ENCODE data around the gene C7orf25. TPM values are rescaled to one million over a fixed set of nuclear protein-coding genes. Genes with fewer than 3 reads are reported as not detected.

The C7orf25 gene
- total and polyA plus RNA-seq, 12 donors: 2.6 to 10.4 (median 7.1) TPM

DNA sequence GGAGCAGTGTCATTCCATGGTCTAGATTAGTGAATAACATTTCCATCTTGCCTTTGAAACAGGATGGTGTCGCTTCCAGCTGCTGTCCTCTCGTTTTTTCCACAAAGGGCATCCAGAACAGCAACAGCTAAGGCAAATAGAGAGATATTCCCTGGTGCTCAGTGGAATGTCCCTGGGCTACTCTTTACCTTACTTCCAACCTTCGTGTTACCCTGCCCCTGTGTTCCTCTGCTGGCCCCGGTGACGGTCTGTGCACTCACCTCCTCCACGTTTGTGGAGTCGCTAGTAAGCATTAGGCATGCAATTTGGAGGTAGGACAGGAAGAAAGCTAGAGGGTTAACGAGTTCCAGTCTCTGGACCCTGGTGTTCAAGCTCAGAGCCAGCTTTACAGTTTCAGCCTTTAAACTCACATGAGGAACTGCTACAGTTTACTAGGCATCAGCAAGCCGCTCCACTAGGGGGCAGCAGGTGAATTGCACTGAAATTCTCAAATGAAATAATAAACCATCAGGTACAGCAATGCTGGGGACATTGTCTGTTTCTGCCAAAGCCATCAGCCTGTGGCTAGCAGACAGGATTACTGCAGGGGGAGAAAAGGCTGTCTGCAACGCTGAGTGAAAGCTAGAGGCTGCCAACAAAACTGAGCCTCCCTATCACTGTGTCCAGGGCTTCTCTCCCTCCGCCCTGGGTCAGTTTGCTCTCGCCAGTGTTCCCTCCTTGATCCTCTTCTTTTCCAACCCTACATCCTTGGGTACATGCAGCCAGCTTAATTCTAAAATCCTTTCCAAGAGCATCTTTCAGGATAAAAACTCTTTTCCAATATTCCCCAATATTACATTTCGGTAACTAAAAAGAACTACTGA, 29.3 kb upstream of the C7orf25 start:
- Histone ChIP-seq H3K27ac (no peak overlapping the region), H3K27me3 (no peaks in the 10 kb centered on the region), H3K4me1 (replicated peaks in 1 of 2) (no peaks in the 10 kb centered on the region), H3K36me3 (replicated peaks in 1 of 2) (peaks cover 0 to 27% of the 10 kb centered on the region in 2 donors), H3K9me3 (replicated peaks in 1 of 3) (no peaks in the 10 kb centered on the region), H3K4me3 (no peak overlapping the region)
- peak; percentile 78 to 96 (median 83) for DNase-seq
- WGBS, 4 donors: 51 to 57% (median 54%) methylated on average over 12 to 13 of the region's 13 CpGs
- TF ChIP-seq POLR2A (IDR thresholded peaks at IDR 0.05): no peak
- TF ChIP-seq, protein P1, sequence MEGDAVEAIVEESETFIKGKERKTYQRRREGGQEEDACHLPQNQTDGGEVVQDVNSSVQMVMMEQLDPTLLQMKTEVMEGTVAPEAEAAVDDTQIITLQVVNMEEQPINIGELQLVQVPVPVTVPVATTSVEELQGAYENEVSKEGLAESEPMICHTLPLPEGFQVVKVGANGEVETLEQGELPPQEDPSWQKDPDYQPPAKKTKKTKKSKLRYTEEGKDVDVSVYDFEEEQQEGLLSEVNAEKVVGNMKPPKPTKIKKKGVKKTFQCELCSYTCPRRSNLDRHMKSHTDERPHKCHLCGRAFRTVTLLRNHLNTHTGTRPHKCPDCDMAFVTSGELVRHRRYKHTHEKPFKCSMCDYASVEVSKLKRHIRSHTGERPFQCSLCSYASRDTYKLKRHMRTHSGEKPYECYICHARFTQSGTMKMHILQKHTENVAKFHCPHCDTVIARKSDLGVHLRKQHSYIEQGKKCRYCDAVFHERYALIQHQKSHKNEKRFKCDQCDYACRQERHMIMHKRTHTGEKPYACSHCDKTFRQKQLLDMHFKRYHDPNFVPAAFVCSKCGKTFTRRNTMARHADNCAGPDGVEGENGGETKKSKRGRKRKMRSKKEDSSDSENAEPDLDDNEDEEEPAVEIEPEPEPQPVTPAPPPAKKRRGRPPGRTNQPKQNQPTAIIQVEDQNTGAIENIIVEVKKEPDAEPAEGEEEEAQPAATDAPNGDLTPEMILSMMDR (IDR thresholded peaks at IDR 0.05): peak; percentile 84 to 92 (median 87)
- intact Hi-C loops (cut with DNase I): loop anchor here (5.0 kb wide), 2 partner anchors 166 to 321 kb away; no protein-coding TSS in a partner anchor

- Histone ChIP-seq H3K36me3 (replicated peaks in 1 of 2) (peaks cover 0 to 39% of the 10 kb centered on the region in 2 donors), H3K9me3 (replicated peaks in 1 of 3) (no peaks in the 10 kb centered on the region), H3K4me1 (replicated peaks in 1 of 2) (peaks cover 0 to 1% of the 10 kb centered on the region in 2 donors), H3K4me3 (no peak overlapping the region), H3K27ac (no peak overlapping the region), H3K27me3 (no peaks in the 10 kb centered on the region)
- intact Hi-C loops (cut with DNase I): loop anchor here (5.0 kb wide), 2 partner anchors 168 to 323 kb away; no protein-coding TSS in a partner anchor
- TF ChIP-seq, protein P1 (IDR thresholded peaks at IDR 0.05): no peak
- no peak for TF ChIP-seq POLR2A (IDR thresholded peaks at IDR 0.05)
- 79 to 90% (median 85%) methylated on average over 4 of the region's 4 CpGs for WGBS, 4 donors
- no peak for DNase-seq
These were observed 27.8 kb upstream of the C7orf25 start for GRCh38 chr7:42939457-42940240.

DNA sequence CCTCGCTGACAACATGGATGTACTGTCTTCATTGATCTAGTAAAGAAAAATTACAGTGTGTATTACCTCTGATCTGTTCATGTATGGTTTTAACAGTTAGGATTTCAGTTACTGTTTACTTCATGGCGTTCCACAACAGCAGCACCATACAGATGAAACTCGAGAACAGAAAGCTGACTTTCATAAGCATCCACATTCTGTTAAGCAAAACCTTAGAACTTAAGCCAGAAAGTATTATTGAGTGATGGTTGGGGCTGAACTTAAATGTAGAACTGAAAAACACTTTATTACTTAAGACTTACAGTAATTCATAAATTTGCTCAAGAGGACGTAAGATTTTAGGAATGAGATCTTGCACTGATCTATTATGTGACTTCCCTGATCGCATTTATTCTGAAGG, 24.0 kb upstream of the C7orf25 start:
- H3K36me3 ChIP-seq (replicated peaks in 1 of 2): peaks cover 0 to 39% of the 10 kb centered on the region in 2 donors
- intact Hi-C loops (cut with DNase I): no loop called here
- no peak for DNase-seq

More for the DNA sequence above, 24.0 kb upstream of the C7orf25 start:
- Histone ChIP-seq H3K4me3 (no peak overlapping the region), H3K27me3 (no peaks in the 10 kb centered on the region), H3K27ac (no peak overlapping the region), H3K9me3 (replicated peaks in 1 of 3) (no peaks in the 10 kb centered on the region), H3K4me1 (replicated peaks in 1 of 2) (peaks cover 12 to 18% of the 10 kb centered on the region in 2 donors)
- 92 to 95% (median 93%) methylated on average over 5 of the region's 5 CpGs for WGBS, 4 donors
- no peak for TF ChIP-seq POLR2A (IDR thresholded peaks at IDR 0.05)
- TF ChIP-seq, protein P1 (IDR thresholded peaks at IDR 0.05): no peak
